OCI-LY3 (cell line): ENCODE measurements around the gene TSPAN33.
"Not testable (repeated sequence)": the region's sequence is repeated elsewhere in the genome, so short reads cannot be mapped to it uniquely, and the experiment has no call there.

Source experiments
- H2AFZ ChIP-seq: fragments of 200-600, 300-600 bp; shearing (Covaris generic); 2 replicates; pipeline ENCODE4 v1.6.0; 2014; ENCODE audit warnings: antibody characterized with exemption, low read depth, low read length
- H3K27ac ChIP-seq: fragments of 200-600, 300-600 bp; sonication (generic); 2 replicates; pipeline ENCODE4 v1.5.1; 2014; ENCODE audit warnings: mild to moderate bottlenecking, low read length, moderate library complexity, mixed read lengths
- H3K27me3 ChIP-seq: fragments of 200-600, 300-600 bp; sonication (generic); 2 replicates; pipeline ENCODE4 v1.6.1; 2014; ENCODE audit warnings: low read depth, low read length, mixed read lengths
- H3K36me3 ChIP-seq: fragments of 200-600, 300-600 bp; sonication (generic); replicated peaks from 2 replicates; pipeline ENCODE3; 2014; ENCODE audit warnings: low read depth, low read length, mixed read lengths
- H3K4me1 ChIP-seq: fragments of 300-600, 200-600 bp; sonication (generic); 2 replicates; pipeline ENCODE4 v1.6.1; 2014; ENCODE audit warnings: low read length, mixed read lengths
- H3K4me2 ChIP-seq: fragments of 200-600, 300-600 bp; sonication (generic); 2 replicates; pipeline ENCODE4 v1.6.1; 2014; ENCODE audit warnings: low read length, mixed read lengths
- H3K4me3 ChIP-seq: fragments of 300-600, 200-600 bp; sonication (generic); 2 replicates; pipeline ENCODE4 v1.5.1; 2014; ENCODE audit warnings: antibody characterized with exemption, mild to moderate bottlenecking, low read length, moderate library complexity
- H3K79me2 ChIP-seq: fragments of 300-600, 200-600 bp; shearing (Covaris generic); 2 replicates; pipeline ENCODE4 v1.6.1; 2014; ENCODE audit warnings: mild to moderate bottlenecking, low read length, mixed read lengths
- H3K9ac ChIP-seq: fragments of 300-600, 200-600 bp; shearing (Covaris generic); 2 replicates; pipeline ENCODE4 v1.6.0; 2014; ENCODE audit warnings: mild to moderate bottlenecking, low read length, moderate library complexity
- H3K9me3 ChIP-seq: fragments of 200-600, 300-600 bp; shearing (Covaris generic); 2 replicates; pipeline ENCODE4 v1.6.1; 2014; ENCODE audit warnings: low read length, mixed read lengths; ENCODE audit not compliant: insufficient read depth
- H4K20me1 ChIP-seq: fragments of 200-600, 300-600 bp; sonication (generic); 2 replicates; pipeline ENCODE4 v1.6.1; 2016; ENCODE audit warnings: low read length, mixed read lengths; ENCODE audit not compliant: insufficient read depth
- EZH2phosphoT487 ChIP-seq: fragments of 200-600 bp; shearing (Covaris generic); IDR thresholded peaks from 2 replicates; pipeline ENCODE4 v1.6.1; 2018; ENCODE audit warnings: antibody characterized with exemption, mixed run types, low read depth
- TF ChIP-seq, protein P1 (sequence below): fragments of 200-600, 300-600 bp; sonication (generic); IDR thresholded peaks from 2 replicates; pipeline ENCODE4 v1.5.1; 2014; ENCODE audit warnings: antibody characterized with exemption, low read length, low read depth

Gene TSPAN33

GRCh38 chr7:129110982-129111376, 33.5 kb upstream of the TSPAN33 start:
- no peak overlapping the region for H3K27ac ChIP-seq
- H3K9ac ChIP-seq: no peak overlapping the region
- peaks cover 2% of the 10 kb centered on the region for H3K36me3 ChIP-seq
- H3K4me3 ChIP-seq: no peak overlapping the region
- no peaks in the 10 kb centered on the region for H4K20me1 ChIP-seq
- peaks cover 5% of the 10 kb centered on the region; the same call in 1 of the 2 replicates for H3K4me1 ChIP-seq
- H3K4me2 ChIP-seq: no peak overlapping the region
- no peak overlapping the region for H2AFZ ChIP-seq
- peaks cover 7% of the 10 kb centered on the region; the same call in 1 of the 2 replicates for H3K9me3 ChIP-seq
- no peaks in the 10 kb centered on the region for H3K27me3 ChIP-seq
- no peaks in the 10 kb centered on the region for H3K79me2 ChIP-seq
- TF ChIP-seq EZH2phosphoT487: no peak
- TF ChIP-seq, protein P1, sequence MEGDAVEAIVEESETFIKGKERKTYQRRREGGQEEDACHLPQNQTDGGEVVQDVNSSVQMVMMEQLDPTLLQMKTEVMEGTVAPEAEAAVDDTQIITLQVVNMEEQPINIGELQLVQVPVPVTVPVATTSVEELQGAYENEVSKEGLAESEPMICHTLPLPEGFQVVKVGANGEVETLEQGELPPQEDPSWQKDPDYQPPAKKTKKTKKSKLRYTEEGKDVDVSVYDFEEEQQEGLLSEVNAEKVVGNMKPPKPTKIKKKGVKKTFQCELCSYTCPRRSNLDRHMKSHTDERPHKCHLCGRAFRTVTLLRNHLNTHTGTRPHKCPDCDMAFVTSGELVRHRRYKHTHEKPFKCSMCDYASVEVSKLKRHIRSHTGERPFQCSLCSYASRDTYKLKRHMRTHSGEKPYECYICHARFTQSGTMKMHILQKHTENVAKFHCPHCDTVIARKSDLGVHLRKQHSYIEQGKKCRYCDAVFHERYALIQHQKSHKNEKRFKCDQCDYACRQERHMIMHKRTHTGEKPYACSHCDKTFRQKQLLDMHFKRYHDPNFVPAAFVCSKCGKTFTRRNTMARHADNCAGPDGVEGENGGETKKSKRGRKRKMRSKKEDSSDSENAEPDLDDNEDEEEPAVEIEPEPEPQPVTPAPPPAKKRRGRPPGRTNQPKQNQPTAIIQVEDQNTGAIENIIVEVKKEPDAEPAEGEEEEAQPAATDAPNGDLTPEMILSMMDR: no peak

DNA sequence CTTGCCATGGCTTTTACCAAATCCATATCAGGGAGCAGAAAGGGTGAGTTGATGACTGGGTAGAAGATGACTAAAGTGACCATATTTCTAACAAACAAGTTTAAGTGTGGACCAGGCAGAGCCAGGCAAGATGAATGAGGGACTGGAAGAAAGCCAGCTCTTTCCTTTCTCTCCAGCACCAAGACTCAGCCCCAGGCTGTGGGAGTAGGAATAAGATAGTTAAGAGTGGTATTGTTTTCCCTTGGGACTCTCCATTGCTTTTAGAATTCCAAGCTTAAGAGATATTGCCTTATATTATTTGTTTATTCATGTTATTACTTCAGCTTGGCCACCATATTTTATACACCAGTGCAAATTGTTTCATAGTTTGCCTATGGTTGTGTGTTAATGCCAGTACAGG, 28.8 kb upstream of the TSPAN33 start:
- no peak overlapping the region for H3K9ac ChIP-seq
- no peak overlapping the region for H3K4me2 ChIP-seq
- H3K79me2 ChIP-seq: no peaks in the 10 kb centered on the region
- peaks cover 18% of the 10 kb centered on the region for H3K9me3 ChIP-seq
- TF ChIP-seq, protein P1: no peak
- TF ChIP-seq EZH2phosphoT487: no peak
- H3K4me3 ChIP-seq: no peak overlapping the region
- H3K36me3 ChIP-seq: peaks cover 4% of the 10 kb centered on the region
- H3K27ac ChIP-seq: no peak overlapping the region
- H3K27me3 ChIP-seq: no peaks in the 10 kb centered on the region
- peaks cover 3% of the 10 kb centered on the region; the same call in 1 of the 2 replicates for H3K4me1 ChIP-seq
- no peak overlapping the region for H2AFZ ChIP-seq
- no peaks in the 10 kb centered on the region for H4K20me1 ChIP-seq

DNA sequence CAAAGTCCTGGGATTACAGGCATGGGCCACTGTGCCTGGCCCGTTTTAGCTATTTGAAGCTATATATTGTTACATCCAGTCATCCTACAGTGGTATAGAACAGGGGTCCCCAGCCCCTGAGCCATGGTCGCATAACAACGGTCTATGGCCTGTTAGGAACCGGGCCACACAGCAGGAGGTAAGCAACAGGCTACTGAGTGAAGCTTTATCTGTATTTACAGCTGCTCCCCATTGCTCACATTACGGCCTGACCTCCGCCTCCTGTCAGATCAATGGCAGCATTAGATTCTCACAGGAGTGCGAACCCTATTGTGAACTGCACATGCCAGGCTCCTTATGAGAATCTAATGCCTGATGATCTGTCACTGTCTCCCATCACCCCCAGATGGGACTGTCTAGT, 26.3 kb upstream of the TSPAN33 start:
- Histone ChIP-seq H3K27me3 (no peaks in the 10 kb centered on the region), H3K4me3 (no peak overlapping the region), H4K20me1 (no peaks in the 10 kb centered on the region), H3K9ac (no peak overlapping the region), H3K9me3 (peaks cover 30% of the 10 kb centered on the region), H3K27ac (no peak overlapping the region), H3K79me2 (no peaks in the 10 kb centered on the region), H3K4me1 (peaks cover 22% of the 10 kb centered on the region), H3K36me3 (peaks cover 12% of the 10 kb centered on the region), H3K4me2 (no peak overlapping the region), H2AFZ (no peak overlapping the region)
- TF ChIP-seq, protein P1: no peak
- no peak for TF ChIP-seq EZH2phosphoT487

GRCh38 chr7:129118976-129119375, 25.5 kb upstream of the TSPAN33 start:
- no peak overlapping the region for H3K9ac ChIP-seq
- H3K4me1 ChIP-seq: peaks cover 29% of the 10 kb centered on the region
- no peak for TF ChIP-seq EZH2phosphoT487
- TF ChIP-seq, protein P1: no peak
- no peak overlapping the region for H2AFZ ChIP-seq
- no peak overlapping the region for H3K4me2 ChIP-seq
- peaks cover 30% of the 10 kb centered on the region for H3K9me3 ChIP-seq
- H4K20me1 ChIP-seq: no peaks in the 10 kb centered on the region
- H3K27me3 ChIP-seq: no peaks in the 10 kb centered on the region
- H3K27ac ChIP-seq: no peak overlapping the region
- peaks cover 12% of the 10 kb centered on the region for H3K36me3 ChIP-seq
- H3K4me3 ChIP-seq: no peak overlapping the region
- no peaks in the 10 kb centered on the region for H3K79me2 ChIP-seq

GRCh38 chr7:129121501-129122077, 22.9 kb upstream of the TSPAN33 start:
- H3K79me2 ChIP-seq, H3K27me3 ChIP-seq, H4K20me1 ChIP-seq, H3K36me3 ChIP-seq: not testable (repeated sequence)
- Histone ChIP-seq H2AFZ (peak overlapping the region; percentile 3; the same call in 1 of the 2 replicates), H3K9ac (peak overlapping the region; percentile 66; the same call in 1 of the 2 replicates), H3K4me2 (peak overlapping the region; percentile 88), H3K4me1 (peaks cover 34% of the 10 kb centered on the region), H3K4me3 (peak overlapping the region; percentile 65), H3K27ac (peak overlapping the region; percentile 96), H3K9me3 (peaks cover 23% of the 10 kb centered on the region)
